NCI-H1417 treated with DMSO at 0.1 percent for 48 hours (cell line): ENCODE results near the gene NFE2L2.
"Not testable (repeated sequence)": the region's sequence is repeated elsewhere in the genome, so short reads cannot be mapped to it uniquely, and the experiment has no call there.

Experiments used
- DNase-seq: peaks from one replicate; lab custom pipeline; 2025; lab: John Stamatoyannopoulos, UW

Gene NFE2L2

GRCh38 chr2:177257471-177257870, 7.1 kb downstream of the NFE2L2 start:
- no peak for DNase-seq

GRCh38 chr2:177256695-177257094, 7.8 kb downstream of the NFE2L2 start:
- DNase-seq, result no peak

GRCh38 chr2:177256026-177256425, 8.5 kb downstream of the NFE2L2 start:
- DNase-seq, result no peak

GRCh38 chr2:177255227-177255601, 9.3 kb downstream of the NFE2L2 start:
- no peak for DNase-seq

GRCh38 chr2:177254433-177255226, 9.9 kb downstream of the NFE2L2 start:
- no peak for DNase-seq

- no peak for DNase-seq
Measured at GRCh38 chr2:177253704-177254103, 10.8 kb downstream of the NFE2L2 start.

GRCh38 chr2:177252808-177253531, 11.6 kb downstream of the NFE2L2 start:
- no peak for DNase-seq

- DNase-seq, result no peak
Measured at GRCh38 chr2:177251165-177251542, 13.4 kb downstream of the NFE2L2 start.

- DNase-seq, result no peak
Measured at GRCh38 chr2:177250461-177250860, 14.1 kb downstream of the NFE2L2 start.

GRCh38 chr2:177249038-177249437, 15.5 kb downstream of the NFE2L2 start:
- DNase-seq, result no peak

- no peak for DNase-seq
Measured at GRCh38 chr2:177247693-177248262, 16.7 kb downstream of the NFE2L2 start.

- not testable (repeated sequence) for DNase-seq
Measured at GRCh38 chr2:177246523-177247030, 17.9 kb downstream of the NFE2L2 start.

GRCh38 chr2:177246000-177246399, 18.5 kb downstream of the NFE2L2 start:
- DNase-seq, result no peak

- no peak for DNase-seq
Measured at GRCh38 chr2:177245010-177245422, 19.5 kb downstream of the NFE2L2 start.

- no peak for DNase-seq
Measured at GRCh38 chr2:177244244-177244771, 20.2 kb downstream of the NFE2L2 start.

- DNase-seq, result no peak
Measured at GRCh38 chr2:177243476-177243875, 21.1 kb downstream of the NFE2L2 start.

GRCh38 chr2:177243073-177243472, 21.5 kb downstream of the NFE2L2 start:
- DNase-seq, result no peak

GRCh38 chr2:177242121-177242987, 22.2 kb downstream of the NFE2L2 start:
- DNase-seq, result no peak

GRCh38 chr2:177241711-177242120, 22.8 kb downstream of the NFE2L2 start:
- no peak for DNase-seq

GRCh38 chr2:177239932-177240630, 24.4 kb downstream of the NFE2L2 start:
- no peak for DNase-seq

GRCh38 chr2:177239053-177239452, 25.5 kb downstream of the NFE2L2 start:
- DNase-seq, result no peak
